ENCODE data around the gene GNAT2.

The GNAT2 gene

DNA sequence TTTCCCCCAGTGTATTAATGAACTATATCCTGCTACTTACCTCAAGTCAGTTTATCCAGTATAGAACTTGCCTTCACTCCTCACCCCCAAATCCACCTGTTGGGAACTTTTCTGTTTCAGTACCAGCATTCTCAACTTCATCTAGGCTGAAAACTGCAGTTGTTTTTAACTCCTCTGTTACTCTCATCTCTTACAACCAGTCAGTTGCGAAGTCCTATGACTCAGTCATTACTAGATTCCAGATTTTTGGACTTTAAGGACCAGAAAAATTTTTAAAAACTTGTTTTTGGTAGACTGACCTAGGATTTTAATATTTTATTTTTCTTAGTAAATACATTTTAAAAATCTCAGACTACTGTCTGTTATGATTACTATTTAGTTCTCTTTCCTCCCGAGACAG is 62.9 kb downstream of the GNAT2 start:
- POLR2A ChIA-PET = no interaction called here
- CTCF ChIA-PET = no interaction called here
- TF ChIP-seq SUZ12 (IDR thresholded peaks at IDR 0.05) = no peak
- TF ChIP-seq LEF1 (IDR thresholded peaks at IDR 0.05; ENCODE audit: borderline replicate concordance) = no peak
- TF ChIP-seq NFRKB (IDR thresholded peaks at IDR 0.05) = no peak
- no peak for TF ChIP-seq SP1 (IDR thresholded peaks at IDR 0.05)
- no peak for TF ChIP-seq TARDBP (IDR thresholded peaks at IDR 0.05)
- no peak for TF ChIP-seq L3MBTL2 (conservative IDR thresholded peaks at IDR 0.05)
- TF ChIP-seq BHLHE40 (IDR thresholded peaks at IDR 0.05; ENCODE audit: borderline replicate concordance) = no peak
- no peak for DNase-seq (ENCODE audit: extremely low spot score)
